Adrenal gland (tissue), 12 donors: ENCODE measurements around the gene MYO9A. TPM values are rescaled to one million over a fixed set of nuclear protein-coding genes. Genes with fewer than 3 reads are reported as not detected.

Experiments used
- DNase-seq, 7 donors: peaks; one replicate each; pipeline ENCODE4 v3.0.0-alpha.2; 2019 to 2020
- H3K27ac ChIP-seq, 5 donors: fragments of 200-600 bp; sonication (generic) in 4 of 5; 1 replicate in 3 of 5; 2 replicates in 2 of 5; pipeline versions ENCODE4 v1.5.1 to v1.8.0; 2016 to 2020; ENCODE audit warnings: mild to moderate bottlenecking in 1 of 5
- H3K27me3 ChIP-seq: fragments of 200-600 bp; 2 replicates; pipeline ENCODE4 v1.8.0; 2021
- H3K36me3 ChIP-seq, 2 donors: fragments of 200-600 bp; replicated peaks in 1 of 2; 1 replicate in 1 of 2; 2 replicates in 1 of 2; pipeline versions ENCODE4 v1.5.1 to v1.8.0; 2018 to 2022
- H3K4me1 ChIP-seq, 2 donors: fragments of 200-600 bp; replicated peaks in 1 of 2; 1 replicate in 1 of 2; 2 replicates in 1 of 2; pipeline versions ENCODE4 v1.5.1 to v1.8.0; 2018 to 2021
- H3K4me3 ChIP-seq, 4 donors: fragments of 200-600 bp; sonication (generic) in 3 of 4; one replicate each; pipeline ENCODE4 v1.5.1; 2016 to 2018
- H3K9me3 ChIP-seq, 3 donors: fragments of 200-600 bp; sonication (generic) in 1 of 3; replicated peaks in 1 of 3; 1 replicate in 2 of 3; 2 replicates in 1 of 3; pipeline versions ENCODE4 v1.5.1 to v1.8.0; 2016 to 2021
- CTCF ChIP-seq, 6 experiments: fragments of 450-650 bp in 4 of 6; fragments of 200-600 bp in 2 of 6; sonication (generic) in 1 of 6; IDR thresholded peaks; 1 replicate in 5 of 6; 2 replicates in 1 of 6; pipeline versions ENCODE4 v1.5.1 to v1.8.0; 2016 to 2021; ENCODE audit warnings: antibody characterized with exemption in 6 of 6, mild to moderate bottlenecking in 2 of 6, moderate library complexity in 1 of 6
- POLR2A ChIP-seq, 2 donors: fragments of 450-650 bp; IDR thresholded peaks; one replicate each; pipeline ENCODE4 v1.6.1; 2017; ENCODE audit warnings: antibody characterized with exemption in 2 of 2, mild to moderate bottlenecking in 2 of 2, moderate library complexity in 1 of 2
- WGBS, 4 donors: extraction: QIAGEN DNeasy Blood & Tissue Kit in 2 of 4; methylation state at CpG; one replicate each; pipeline versions ENCODE4 v1.1.5 to v1.1.7; 2013 to 2017; 5-methylcytosine and 5-hydroxymethylcytosine counted together
- intact Hi-C, 2 donors: fragments of 100-400 bp; cut with DNase I; formaldehyde crosslinking; loops; one replicate each; pipeline versions ENCODE4 v1.14.1 to v1.15.0; 2022 to 2023
- polyA plus RNA-seq, 3 donors: library from polyadenylated mRNA; stranded (reverse); fragments of 200-250 nt in 2 of 3; fragments of 350-450 nt in 1 of 3; fragmentation: Illumina TruSeq in 1 of 3; extraction: RNeasy Lipid Tissue Mini Kit (QIAGEN cat#74804) in 1 of 3; gene quantifications; one replicate each; pipeline ENCODE4 v1.2.3, GENCODE V29; 2013 to 2014
- total RNA-seq, 9 donors: library from RNA; depleted of rRNA in 4 of 9; stranded (reverse); fragments of >200 nt in 4 of 9; fragments of 120-200 nt in 1 of 9; fragmentation: NEBNext Ultra II Directional in 1 of 9; extraction: Animal tissue kit (Norgen Biotek cat#: 25700) in 1 of 9; gene quantifications; one replicate each; pipeline versions ENCODE4 v1.1.0 to v1.2.4, GENCODE V29; 2013 to 2023
- donor health status: healthy with polysubstance abuse.
- donor health status: Bipolar disorder and iron deficiency.
- donor health status: DM: yes; HTN: yes; CAD: no.
- donor health status: DM: no; HTN: no; CAD: no.
- donor health status: DM: no; HTN: no; CAD: no.
- donor health status: DM: yes; HTN: yes; CAD: no.

The MYO9A gene
- total and polyA plus RNA-seq, 12 donors, result 3.0 to 34.0 (median 19.8) TPM

GRCh38 chr15:72047020-72047419 lies 70.9 kb downstream of the MYO9A start:
- no peaks in the 10 kb centered on the region for H3K36me3 ChIP-seq
- DNase-seq, result no peak
- intact Hi-C loops, result no loop called here
- no peak overlapping the region for H3K27ac ChIP-seq
- H3K4me3 ChIP-seq, result no peak overlapping the region
- H3K27me3 ChIP-seq, result no peaks in the 10 kb centered on the region
- no peaks in the 10 kb centered on the region for H3K4me1 ChIP-seq
- TF ChIP-seq POLR2A (IDR thresholded peaks at IDR 0.05) (no peak), CTCF (IDR thresholded peaks at IDR 0.05) (no peak)
- H3K9me3 ChIP-seq, result no peaks in the 10 kb centered on the region

- H3K4me3 ChIP-seq, result no peak overlapping the region
- intact Hi-C loops, result no loop called here
- no peaks in the 10 kb centered on the region for H3K9me3 ChIP-seq
- no peak overlapping the region for H3K27ac ChIP-seq
- no peak for DNase-seq
- TF ChIP-seq POLR2A (IDR thresholded peaks at IDR 0.05), result no peak
- no peak for TF ChIP-seq CTCF (IDR thresholded peaks at IDR 0.05)
- 93 to 97% (median 96%) methylated on average over 3 of the region's 3 CpGs for WGBS, 4 donors
- H3K36me3 ChIP-seq, result no peaks in the 10 kb centered on the region
- no peaks in the 10 kb centered on the region for H3K27me3 ChIP-seq
- no peaks in the 10 kb centered on the region for H3K4me1 ChIP-seq
Measured at GRCh38 chr15:72044956-72045355, 73.0 kb downstream of the MYO9A start.

- H3K27ac ChIP-seq, result no peak overlapping the region
- H3K27me3 ChIP-seq, result no peaks in the 10 kb centered on the region
- no peaks in the 10 kb centered on the region for H3K4me1 ChIP-seq
- no peaks in the 10 kb centered on the region for H3K9me3 ChIP-seq
- DNase-seq, result no peak
- WGBS, 4 donors, result 92 to 97% (median 96%) methylated on average over 7 of the region's 7 CpGs
- intact Hi-C loops, result no loop called here
- TF ChIP-seq CTCF (IDR thresholded peaks at IDR 0.05), result no peak
- TF ChIP-seq POLR2A (IDR thresholded peaks at IDR 0.05), result no peak
- H3K36me3 ChIP-seq, result no peaks in the 10 kb centered on the region
- no peak overlapping the region for H3K4me3 ChIP-seq
Measured at GRCh38 chr15:72042865-72043264, 75.1 kb downstream of the MYO9A start.

- H3K27me3 ChIP-seq, result no peaks in the 10 kb centered on the region
- TF ChIP-seq POLR2A (IDR thresholded peaks at IDR 0.05), result no peak
- no peak for TF ChIP-seq CTCF (IDR thresholded peaks at IDR 0.05)
- no peaks in the 10 kb centered on the region for H3K9me3 ChIP-seq
- H3K4me3 ChIP-seq, result no peak overlapping the region
- 74 to 89% (median 77%) methylated on average over 1 of the region's 1 CpG for WGBS, 4 donors
- intact Hi-C loops, result no loop called here
- no peaks in the 10 kb centered on the region for H3K36me3 ChIP-seq
- no peak overlapping the region for H3K27ac ChIP-seq
- H3K4me1 ChIP-seq, result no peaks in the 10 kb centered on the region
- no peak for DNase-seq
Measured at GRCh38 chr15:72042054-72042453, 75.9 kb downstream of the MYO9A start.
